Astrocyte (in vitro differentiated cells and primary cell): ENCODE measurements around the gene RBFOX2. TPM values are rescaled to one million over a fixed set of nuclear protein-coding genes. Genes with fewer than 3 reads are reported as not detected.

Source experiments
- DNase-seq: peaks from one replicate; pipeline ENCODE4 v3.0.0-alpha.2; 2010; ENCODE audit warnings: low read depth
- FAIRE-seq: peaks from 2 replicates; lab custom pipeline; 2011; peaks lifted over from hg19 to GRCh38; lab: Jason Lieb, UNC
- H2AFZ ChIP-seq: 2 replicates; pipeline ENCODE4 v1.6.0; 2012; ENCODE audit warnings: low read depth, low read length, inconsistent platforms
- H3K27ac ChIP-seq: 2 replicates; pipeline ENCODE4 v1.5.1; 2011; ENCODE audit warnings: low read depth, low read length, inconsistent platforms
- H3K27me3 ChIP-seq: 2 replicates; pipeline ENCODE4 v1.6.0; 2011; ENCODE audit warnings: low read length, inconsistent platforms; ENCODE audit not compliant: insufficient read depth
- H3K36me3 ChIP-seq: 2 replicates; pipeline ENCODE4 v1.5.1; 2011; ENCODE audit warnings: low read length, inconsistent platforms; ENCODE audit not compliant: insufficient read depth
- H3K4me1 ChIP-seq: 2 replicates; pipeline ENCODE4 v1.5.1; 2011; ENCODE audit warnings: low read length, inconsistent platforms; ENCODE audit not compliant: insufficient read depth
- H3K4me2 ChIP-seq: 2 replicates; pipeline ENCODE4 v1.6.0; 2012; ENCODE audit warnings: low read length, inconsistent platforms
- H3K4me3 ChIP-seq: 2 replicates; pipeline ENCODE4 v1.5.1; 2011; ENCODE audit warnings: low read depth, mild to moderate bottlenecking, low read length, inconsistent platforms; ENCODE audit not compliant: insufficient read depth
- H3K79me2 ChIP-seq: 2 replicates; pipeline ENCODE4 v1.6.0; 2012; ENCODE audit warnings: mild to moderate bottlenecking, low read length, inconsistent platforms; ENCODE audit not compliant: insufficient read depth
- H3K9ac ChIP-seq: 2 replicates; pipeline ENCODE4 v1.6.0; 2012; ENCODE audit warnings: mild to moderate bottlenecking, low read length, inconsistent platforms
- H3K9me3 ChIP-seq: 2 replicates; pipeline ENCODE4 v1.5.1; 2012; ENCODE audit warnings: low read depth, mild to moderate bottlenecking, low read length, inconsistent platforms; ENCODE audit not compliant: insufficient read depth
- H4K20me1 ChIP-seq: 2 replicates; pipeline ENCODE4 v1.6.0; 2012; ENCODE audit warnings: low read length, inconsistent platforms; ENCODE audit not compliant: insufficient read depth
- H3K27ac Mint-ChIP-seq: one replicate; pipeline ENCODE4 v1.8.0; 2021; ENCODE audit warnings: mild to moderate bottlenecking, mixed read lengths; ENCODE audit not compliant: unreplicated experiment
- H3K27me3 Mint-ChIP-seq: one replicate; pipeline ENCODE4 v1.8.0; 2021; ENCODE audit warnings: low read depth, mixed read lengths; ENCODE audit not compliant: unreplicated experiment
- H3K36me3 Mint-ChIP-seq: one replicate; pipeline ENCODE4 v1.8.0; 2021; ENCODE audit warnings: low read depth, mixed read lengths; ENCODE audit not compliant: unreplicated experiment
- H3K4me1 Mint-ChIP-seq: one replicate; pipeline ENCODE4 v1.8.0; 2021; ENCODE audit warnings: low read depth, mixed read lengths; ENCODE audit not compliant: unreplicated experiment
- H3K4me3 Mint-ChIP-seq: one replicate; pipeline ENCODE4 v1.8.0; 2021; ENCODE audit warnings: mild to moderate bottlenecking, moderate library complexity, mixed read lengths; ENCODE audit not compliant: unreplicated experiment
- H3K9me3 Mint-ChIP-seq: one replicate; pipeline ENCODE4 v1.8.0; 2021; ENCODE audit warnings: mild to moderate bottlenecking, mixed read lengths; ENCODE audit not compliant: unreplicated experiment
- EZH2 ChIP-seq: IDR thresholded peaks from 2 replicates; pipeline ENCODE4 v1.6.1; 2012; ENCODE audit warnings: mild to moderate bottlenecking, low read length, inconsistent platforms; ENCODE audit not compliant: insufficient read depth
- total RNA-seq: library from RNA; stranded (reverse); gene quantifications from 2 replicates; pipeline ENCODE4 v1.2.1, GENCODE V29; 2021
- TF ChIP-seq, protein P1 (sequence below): IDR thresholded peaks from 2 replicates; pipeline ENCODE4 v1.5.1; 2011; ENCODE audit warnings: low read depth, mild to moderate bottlenecking, inconsistent platforms, low read length, moderate library complexity; ENCODE audit not compliant: insufficient read depth

Gene RBFOX2
- total RNA-seq, 1 donor from 2014 or later: 169 TPM

DNA sequence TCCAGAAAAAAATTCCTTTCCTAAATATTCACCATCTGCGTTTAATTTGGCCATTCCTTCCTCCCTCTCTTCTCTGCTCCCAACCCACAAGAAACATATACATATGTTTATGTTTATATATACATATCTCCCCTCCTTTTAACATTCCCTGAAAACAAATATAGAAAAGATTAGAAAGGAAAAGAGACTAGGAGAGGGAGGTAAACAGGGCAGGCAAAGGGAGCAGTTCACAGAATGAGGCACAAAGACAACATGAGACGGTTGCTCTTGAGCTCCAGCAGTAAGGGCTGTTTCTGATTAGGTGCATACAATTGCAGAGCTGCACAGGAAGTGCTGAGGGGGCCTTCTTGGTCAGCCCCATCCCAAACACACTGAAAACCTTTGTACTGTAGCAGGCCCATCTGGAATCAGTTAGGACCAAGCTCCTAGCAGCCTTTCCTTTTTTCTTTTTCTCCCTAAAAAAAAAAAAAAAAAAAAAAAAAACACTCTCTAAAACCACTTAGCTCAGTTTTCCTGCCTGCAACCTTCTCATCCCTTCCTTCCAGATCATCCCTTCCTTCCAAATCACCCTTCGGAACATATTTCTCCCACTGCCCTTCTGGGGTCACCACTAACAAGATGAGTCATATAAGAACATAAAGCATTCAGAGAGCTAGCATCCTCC lies 57.0 kb downstream of the RBFOX2 start:
- peak overlapping the region; percentile 12 for H3K4me3 ChIP-seq
- H2AFZ ChIP-seq: no peak overlapping the region

DNA sequence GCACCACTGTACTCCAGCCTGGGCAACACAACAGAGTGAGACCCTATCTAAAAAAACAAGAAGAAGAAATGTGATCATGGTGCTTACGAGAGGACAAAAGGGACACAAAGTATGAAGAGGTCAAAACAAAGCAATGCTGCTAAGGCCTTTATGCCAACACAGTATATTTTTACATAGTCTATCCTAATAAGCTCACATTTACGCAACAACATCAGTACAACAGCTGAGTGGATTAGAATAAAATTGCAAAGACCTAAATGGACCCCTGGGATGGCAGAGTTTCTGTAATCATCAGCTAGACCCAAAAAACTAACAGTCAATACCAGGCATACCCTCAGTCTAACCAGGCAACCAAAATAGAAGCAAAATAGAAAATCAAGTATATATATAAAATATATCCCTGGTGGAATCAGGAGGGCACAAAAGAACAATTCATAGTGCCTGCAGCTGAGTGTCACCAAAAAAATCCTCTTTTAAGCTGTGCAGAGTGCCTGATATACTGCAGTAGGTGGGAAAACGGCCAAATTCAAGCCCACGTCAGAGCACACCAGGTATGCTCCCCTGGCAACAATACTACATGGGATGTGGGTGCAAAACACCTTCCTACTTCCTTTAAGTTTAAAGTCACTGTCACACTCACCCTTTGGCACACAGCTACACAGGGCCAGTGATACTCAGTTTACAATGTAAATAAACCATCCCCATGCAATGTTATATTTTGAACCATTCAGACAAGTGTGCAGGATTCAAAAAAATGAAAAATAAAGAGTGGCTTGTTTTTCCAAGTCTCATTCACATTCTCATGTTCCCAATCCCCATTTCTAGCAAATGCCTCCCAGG lies 57.8 kb downstream of the RBFOX2 start:
- peak overlapping the region; percentile 28 for H3K27ac Mint-ChIP-seq
- Histone ChIP-seq H2AFZ (no peak overlapping the region), H4K20me1 (peaks cover 14% of the 10 kb centered on the region), H3K27me3 (no peaks in the 10 kb centered on the region), H3K9me3 (no peaks in the 10 kb centered on the region), H3K27ac (peak overlapping the region; percentile 64), H3K4me1 (peaks cover 36% of the 10 kb centered on the region), H3K79me2 (peaks cover 83% of the 10 kb centered on the region), H3K9ac (peak overlapping the region; percentile 36), H3K4me3 (peak overlapping the region; percentile 12), H3K36me3 (no peaks in the 10 kb centered on the region), H3K4me2 (peak overlapping the region; percentile 75)
- H3K4me3 Mint-ChIP-seq: no peak overlapping the region
- TF ChIP-seq EZH2: no peak
- TF ChIP-seq, protein P1, sequence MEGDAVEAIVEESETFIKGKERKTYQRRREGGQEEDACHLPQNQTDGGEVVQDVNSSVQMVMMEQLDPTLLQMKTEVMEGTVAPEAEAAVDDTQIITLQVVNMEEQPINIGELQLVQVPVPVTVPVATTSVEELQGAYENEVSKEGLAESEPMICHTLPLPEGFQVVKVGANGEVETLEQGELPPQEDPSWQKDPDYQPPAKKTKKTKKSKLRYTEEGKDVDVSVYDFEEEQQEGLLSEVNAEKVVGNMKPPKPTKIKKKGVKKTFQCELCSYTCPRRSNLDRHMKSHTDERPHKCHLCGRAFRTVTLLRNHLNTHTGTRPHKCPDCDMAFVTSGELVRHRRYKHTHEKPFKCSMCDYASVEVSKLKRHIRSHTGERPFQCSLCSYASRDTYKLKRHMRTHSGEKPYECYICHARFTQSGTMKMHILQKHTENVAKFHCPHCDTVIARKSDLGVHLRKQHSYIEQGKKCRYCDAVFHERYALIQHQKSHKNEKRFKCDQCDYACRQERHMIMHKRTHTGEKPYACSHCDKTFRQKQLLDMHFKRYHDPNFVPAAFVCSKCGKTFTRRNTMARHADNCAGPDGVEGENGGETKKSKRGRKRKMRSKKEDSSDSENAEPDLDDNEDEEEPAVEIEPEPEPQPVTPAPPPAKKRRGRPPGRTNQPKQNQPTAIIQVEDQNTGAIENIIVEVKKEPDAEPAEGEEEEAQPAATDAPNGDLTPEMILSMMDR: no peak
- no peaks in the 10 kb centered on the region for H3K36me3 Mint-ChIP-seq
- no peak for DNase-seq
- no peaks in the 10 kb centered on the region for H3K9me3 Mint-ChIP-seq
- H3K27me3 Mint-ChIP-seq: no peaks in the 10 kb centered on the region
- no peak for FAIRE-seq
- H3K4me1 Mint-ChIP-seq: peaks cover 25% of the 10 kb centered on the region

More for the DNA sequence above, 57.0 kb downstream of the RBFOX2 start:
- TF ChIP-seq, protein P1: no peak
- no peak for TF ChIP-seq EZH2
- Mint-ChIP-seq H3K4me1 (peaks cover 24% of the 10 kb centered on the region), H3K4me3 (no peak overlapping the region), H3K27ac (peak overlapping the region; percentile 56), H3K27me3 (no peaks in the 10 kb centered on the region), H3K36me3 (no peaks in the 10 kb centered on the region), H3K9me3 (no peaks in the 10 kb centered on the region)
- H3K27ac ChIP-seq: peak overlapping the region; percentile 64
- FAIRE-seq (peak; percentile 82), DNase-seq (peak; percentile 91)
- H3K27me3 ChIP-seq: no peaks in the 10 kb centered on the region
- peaks cover 12% of the 10 kb centered on the region for H4K20me1 ChIP-seq
- no peaks in the 10 kb centered on the region for H3K36me3 ChIP-seq
- H3K4me1 ChIP-seq: peaks cover 36% of the 10 kb centered on the region
- H3K79me2 ChIP-seq: peaks cover 83% of the 10 kb centered on the region
- H3K9ac ChIP-seq: peak overlapping the region; percentile 36
- no peaks in the 10 kb centered on the region for H3K9me3 ChIP-seq
- H3K4me2 ChIP-seq: peak overlapping the region; percentile 75
